HG02642 (cell line): ENCODE measurements around the gene FGF22.
A peak's percentile ranks its signal among the peaks of the same experiment; 100 is the strongest.
"Not testable (repeated sequence)": the region's sequence is repeated elsewhere in the genome, so short reads cannot be mapped to it uniquely, and the experiment has no call there.

Experiments
- ATAC-seq: cut with Tn5 transposase; IDR thresholded peaks from one replicate; pipeline ENCODE4 v1.9.1; 2021; ENCODE audit warnings: mild to moderate bottlenecking; ENCODE audit not compliant: unreplicated experiment, poor library complexity

FGF22 gene

GRCh38 chr19:605061-605971, 34.4 kb upstream of the FGF22 start:
- not testable (repeated sequence) for ATAC-seq

GRCh38 chr19:607301-608154, 32.2 kb upstream of the FGF22 start:
- ATAC-seq, result no peak

- no peak for ATAC-seq
These were observed 31.3 kb upstream of the FGF22 start for GRCh38 chr19:608155-609003.

GRCh38 chr19:609004-609346, 30.7 kb upstream of the FGF22 start:
- no peak for ATAC-seq

GRCh38 chr19:610071-610800, 29.4 kb upstream of the FGF22 start:
- ATAC-seq, result peak; percentile 32

GRCh38 chr19:610801-611480, 28.7 kb upstream of the FGF22 start:
- peak; percentile 46 for ATAC-seq

- ATAC-seq, result no peak
These were observed 28.2 kb upstream of the FGF22 start for GRCh38 chr19:611481-611868.

- ATAC-seq, result no peak
These were observed 26.7 kb upstream of the FGF22 start for GRCh38 chr19:612941-613340.

- no peak for ATAC-seq
These were observed 25.7 kb upstream of the FGF22 start for GRCh38 chr19:613732-614567.

GRCh38 chr19:615619-616018, 24.1 kb upstream of the FGF22 start:
- ATAC-seq, result no peak

- ATAC-seq, result no peak
These were observed 23.5 kb upstream of the FGF22 start for GRCh38 chr19:616062-616700.

GRCh38 chr19:616747-617526, 22.7 kb upstream of the FGF22 start:
- no peak for ATAC-seq

GRCh38 chr19:617551-618246, 22.0 kb upstream of the FGF22 start:
- ATAC-seq, result no peak

- no peak for ATAC-seq
These were observed 21.4 kb upstream of the FGF22 start for GRCh38 chr19:618247-618619.

- no peak for ATAC-seq
These were observed 20.9 kb upstream of the FGF22 start for GRCh38 chr19:618674-619285.

- no peak for ATAC-seq
These were observed 20.2 kb upstream of the FGF22 start for GRCh38 chr19:619286-620002.
